Adrenal gland (tissue), 12 donors: ENCODE results near the gene KRT14. TPM values are rescaled to one million over a fixed set of nuclear protein-coding genes. Genes with fewer than 3 reads are reported as not detected.

Source experiments
- DNase-seq, 7 donors: peaks; one replicate each; pipeline ENCODE4 v3.0.0-alpha.2; 2019 to 2020
- H3K27ac ChIP-seq, 5 donors: fragments of 200-600 bp; sonication (generic) in 4 of 5; 1 replicate in 3 of 5; 2 replicates in 2 of 5; pipeline versions ENCODE4 v1.5.1 to v1.8.0; 2016 to 2020; ENCODE audit warnings: mild to moderate bottlenecking in 1 of 5
- H3K27me3 ChIP-seq: fragments of 200-600 bp; 2 replicates; pipeline ENCODE4 v1.8.0; 2021
- H3K36me3 ChIP-seq, 2 donors: fragments of 200-600 bp; replicated peaks in 1 of 2; 1 replicate in 1 of 2; 2 replicates in 1 of 2; pipeline versions ENCODE4 v1.5.1 to v1.8.0; 2018 to 2022
- H3K4me1 ChIP-seq, 2 donors: fragments of 200-600 bp; replicated peaks in 1 of 2; 1 replicate in 1 of 2; 2 replicates in 1 of 2; pipeline versions ENCODE4 v1.5.1 to v1.8.0; 2018 to 2021
- H3K4me3 ChIP-seq, 4 donors: fragments of 200-600 bp; sonication (generic) in 3 of 4; one replicate each; pipeline ENCODE4 v1.5.1; 2016 to 2018
- H3K9me3 ChIP-seq, 3 donors: fragments of 200-600 bp; sonication (generic) in 1 of 3; replicated peaks in 1 of 3; 1 replicate in 2 of 3; 2 replicates in 1 of 3; pipeline versions ENCODE4 v1.5.1 to v1.8.0; 2016 to 2021
- CTCF ChIP-seq, 6 experiments: fragments of 450-650 bp in 4 of 6; fragments of 200-600 bp in 2 of 6; sonication (generic) in 1 of 6; IDR thresholded peaks; 1 replicate in 5 of 6; 2 replicates in 1 of 6; pipeline versions ENCODE4 v1.5.1 to v1.8.0; 2016 to 2021; ENCODE audit warnings: antibody characterized with exemption in 6 of 6, mild to moderate bottlenecking in 2 of 6, moderate library complexity in 1 of 6
- POLR2A ChIP-seq, 2 donors: fragments of 450-650 bp; IDR thresholded peaks; one replicate each; pipeline ENCODE4 v1.6.1; 2017; ENCODE audit warnings: antibody characterized with exemption in 2 of 2, mild to moderate bottlenecking in 2 of 2, moderate library complexity in 1 of 2
- WGBS, 4 donors: extraction: QIAGEN DNeasy Blood & Tissue Kit in 2 of 4; methylation state at CpG; one replicate each; pipeline versions ENCODE4 v1.1.5 to v1.1.7; 2013 to 2017; 5-methylcytosine and 5-hydroxymethylcytosine counted together
- intact Hi-C, 2 donors: fragments of 100-400 bp; cut with DNase I; formaldehyde crosslinking; loops; one replicate each; pipeline versions ENCODE4 v1.14.1 to v1.15.0; 2022 to 2023
- polyA plus RNA-seq, 3 donors: library from polyadenylated mRNA; stranded (reverse); fragments of 200-250 nt in 2 of 3; fragments of 350-450 nt in 1 of 3; fragmentation: Illumina TruSeq in 1 of 3; extraction: RNeasy Lipid Tissue Mini Kit (QIAGEN cat#74804) in 1 of 3; gene quantifications; one replicate each; pipeline ENCODE4 v1.2.3, GENCODE V29; 2013 to 2014
- total RNA-seq, 9 donors: library from RNA; depleted of rRNA in 4 of 9; stranded (reverse); fragments of >200 nt in 4 of 9; fragments of 120-200 nt in 1 of 9; fragmentation: NEBNext Ultra II Directional in 1 of 9; extraction: Animal tissue kit (Norgen Biotek cat#: 25700) in 1 of 9; gene quantifications; one replicate each; pipeline versions ENCODE4 v1.1.0 to v1.2.4, GENCODE V29; 2013 to 2023
- donor health status: healthy with polysubstance abuse.
- donor health status: Bipolar disorder and iron deficiency.
- donor health status: DM: yes; HTN: yes; CAD: no.
- donor health status: DM: no; HTN: no; CAD: no.
- donor health status: DM: no; HTN: no; CAD: no.
- donor health status: DM: yes; HTN: yes; CAD: no.

Gene KRT14
- total and polyA plus RNA-seq, 12 donors = 0.35 to 1.2 TPM; not detected in 10

GRCh38 chr17:41556306-41556705 is 30.4 kb downstream of the KRT14 start:
- H3K9me3 ChIP-seq = no peaks in the 10 kb centered on the region
- peaks cover 8% of the 10 kb centered on the region for H3K27me3 ChIP-seq
- no peak overlapping the region for H3K27ac ChIP-seq
- no peak overlapping the region for H3K4me3 ChIP-seq
- WGBS, 4 donors = 60 to 68% (median 61%) methylated on average over 5 of the region's 5 CpGs
- no peaks in the 10 kb centered on the region for H3K4me1 ChIP-seq
- no peak for TF ChIP-seq CTCF (IDR thresholded peaks at IDR 0.05)
- TF ChIP-seq POLR2A (IDR thresholded peaks at IDR 0.05) = no peak
- DNase-seq = no peak
- no peaks in the 10 kb centered on the region for H3K36me3 ChIP-seq
- intact Hi-C loops = no loop called here

DNA sequence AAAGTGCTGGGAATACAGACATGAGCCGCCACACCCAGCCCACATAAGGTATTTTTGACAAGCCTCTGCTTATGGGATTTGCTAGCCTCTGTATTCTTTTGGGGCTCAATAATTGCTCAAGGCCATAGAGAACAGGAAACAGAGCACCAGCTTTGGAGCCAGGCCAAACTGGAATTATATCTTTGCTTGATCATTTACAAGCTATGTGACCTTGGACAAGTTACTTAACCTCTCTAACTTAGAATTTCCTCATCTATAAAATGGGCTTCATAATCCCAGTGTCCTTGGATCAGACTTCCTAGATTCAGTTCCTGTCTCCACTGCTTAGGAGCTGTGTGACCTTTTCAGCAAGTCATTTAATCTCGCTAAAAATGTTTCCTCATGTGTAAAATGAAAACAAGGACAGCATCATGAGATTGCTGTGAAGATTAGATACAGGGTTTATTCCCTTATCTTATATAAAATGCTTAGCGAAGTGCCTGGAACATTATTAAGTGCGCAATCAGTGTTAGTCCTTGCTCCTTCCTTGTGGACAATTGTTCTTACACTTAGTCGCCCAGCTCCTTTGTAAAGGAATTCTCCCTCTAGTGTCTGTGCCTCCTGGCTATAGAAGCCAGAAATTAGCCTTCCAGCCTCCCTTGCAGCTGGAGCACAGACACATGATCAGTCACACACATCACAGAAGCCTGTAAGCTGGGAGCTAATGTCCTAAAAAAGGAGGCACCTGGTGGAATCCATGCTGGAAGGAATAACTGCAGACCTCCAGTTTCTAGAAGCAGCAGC is 31.4 kb downstream of the KRT14 start:
- no peak for DNase-seq
- no peaks in the 10 kb centered on the region for H3K36me3 ChIP-seq
- H3K27me3 ChIP-seq = peaks cover 8% of the 10 kb centered on the region
- TF ChIP-seq CTCF (IDR thresholded peaks at IDR 0.05) (no peak), POLR2A (IDR thresholded peaks at IDR 0.05) (no peak)
- intact Hi-C loops = no loop called here
- no peak overlapping the region for H3K27ac ChIP-seq
- no peak overlapping the region for H3K4me3 ChIP-seq
- H3K4me1 ChIP-seq = no peaks in the 10 kb centered on the region
- no peaks in the 10 kb centered on the region for H3K9me3 ChIP-seq
- WGBS, 4 donors = 65 to 73% (median 69%) methylated on average over 5 of the region's 5 CpGs

GRCh38 chr17:41553987-41554680 is 32.6 kb downstream of the KRT14 start:
- intact Hi-C loops = loop anchor here in 1 of 2 donors (5.0 kb wide), 1 partner anchor 103 kb away; no protein-coding TSS in a partner anchor
- Histone ChIP-seq H3K27ac (no peak overlapping the region), H3K36me3 (no peaks in the 10 kb centered on the region), H3K4me3 (no peak overlapping the region), H3K27me3 (no peaks in the 10 kb centered on the region), H3K4me1 (peaks cover under 1 to 2% of the 10 kb centered on the region in 2 donors), H3K9me3 (no peaks in the 10 kb centered on the region)
- DNase-seq = no peak
- WGBS, 4 donors = 75 to 83% (median 77%) methylated on average over 8 of the region's 8 CpGs
- no peak for TF ChIP-seq CTCF (IDR thresholded peaks at IDR 0.05)
- TF ChIP-seq POLR2A (IDR thresholded peaks at IDR 0.05) = no peak

- WGBS, 4 donors = 64 to 77% (median 65%) methylated on average over 4 of the region's 4 CpGs
- H3K27me3 ChIP-seq = no peaks in the 10 kb centered on the region
- no peak overlapping the region for H3K4me3 ChIP-seq
- H3K36me3 ChIP-seq = no peaks in the 10 kb centered on the region
- H3K27ac ChIP-seq = no peak overlapping the region
- intact Hi-C loops = loop anchor here in 1 of 2 donors (5.0 kb wide), 1 partner anchor 104 kb away; no protein-coding TSS in a partner anchor
- no peak for TF ChIP-seq CTCF (IDR thresholded peaks at IDR 0.05)
- TF ChIP-seq POLR2A (IDR thresholded peaks at IDR 0.05) = no peak
- no peak for DNase-seq
- no peaks in the 10 kb centered on the region for H3K9me3 ChIP-seq
- H3K4me1 ChIP-seq = peaks cover 11 to 12% of the 10 kb centered on the region in 2 donors
These were observed 33.5 kb downstream of the KRT14 start for GRCh38 chr17:41553176-41553575.
